ENCODE measurements around the gene TSPAN3.

DNA sequence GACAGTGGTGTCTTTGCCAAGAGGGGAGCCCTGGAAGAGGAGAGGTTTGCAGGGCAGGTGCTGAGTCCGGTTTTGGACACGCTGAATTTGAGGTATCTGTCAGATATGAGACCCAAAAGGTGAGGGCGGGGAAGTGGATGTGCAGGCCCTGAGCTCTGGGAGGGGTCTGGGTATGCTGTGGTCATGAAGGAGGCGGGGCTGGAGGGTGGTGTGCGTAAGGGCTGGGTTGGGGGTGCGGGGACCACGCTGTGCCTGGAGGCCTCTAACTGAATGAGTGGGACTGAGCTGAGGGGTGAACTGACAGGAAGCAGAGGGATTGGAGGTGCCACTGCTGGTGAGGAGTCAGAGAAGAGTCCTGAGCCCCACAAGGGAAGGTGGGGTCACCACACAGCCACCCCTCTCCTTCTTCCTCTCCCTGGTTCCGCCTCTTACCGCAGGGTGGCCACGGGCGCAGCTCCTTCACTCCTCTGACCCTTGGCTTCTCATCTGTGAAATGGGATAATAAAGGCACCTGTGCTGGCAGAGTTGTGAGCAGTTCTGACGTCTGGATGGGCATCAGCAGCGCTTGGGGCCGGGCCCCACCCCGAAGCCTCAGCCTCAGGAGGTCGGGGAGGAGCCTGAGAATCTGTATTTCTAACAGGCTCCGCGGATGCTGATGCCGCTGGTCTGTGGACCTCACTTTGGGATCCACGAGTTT lies 47.2 kb downstream of the TSPAN3 start:
- TF ChIP-seq, protein P1, sequence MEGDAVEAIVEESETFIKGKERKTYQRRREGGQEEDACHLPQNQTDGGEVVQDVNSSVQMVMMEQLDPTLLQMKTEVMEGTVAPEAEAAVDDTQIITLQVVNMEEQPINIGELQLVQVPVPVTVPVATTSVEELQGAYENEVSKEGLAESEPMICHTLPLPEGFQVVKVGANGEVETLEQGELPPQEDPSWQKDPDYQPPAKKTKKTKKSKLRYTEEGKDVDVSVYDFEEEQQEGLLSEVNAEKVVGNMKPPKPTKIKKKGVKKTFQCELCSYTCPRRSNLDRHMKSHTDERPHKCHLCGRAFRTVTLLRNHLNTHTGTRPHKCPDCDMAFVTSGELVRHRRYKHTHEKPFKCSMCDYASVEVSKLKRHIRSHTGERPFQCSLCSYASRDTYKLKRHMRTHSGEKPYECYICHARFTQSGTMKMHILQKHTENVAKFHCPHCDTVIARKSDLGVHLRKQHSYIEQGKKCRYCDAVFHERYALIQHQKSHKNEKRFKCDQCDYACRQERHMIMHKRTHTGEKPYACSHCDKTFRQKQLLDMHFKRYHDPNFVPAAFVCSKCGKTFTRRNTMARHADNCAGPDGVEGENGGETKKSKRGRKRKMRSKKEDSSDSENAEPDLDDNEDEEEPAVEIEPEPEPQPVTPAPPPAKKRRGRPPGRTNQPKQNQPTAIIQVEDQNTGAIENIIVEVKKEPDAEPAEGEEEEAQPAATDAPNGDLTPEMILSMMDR (IDR thresholded peaks at IDR 0.05), result no peak
- no peak for TF ChIP-seq POLR2A (IDR thresholded peaks at IDR 0.05)
